HG02759 (cell line): ENCODE data around the gene NUDT2.
"Not testable (repeated sequence)": the region's sequence is repeated elsewhere in the genome, so short reads cannot be mapped to it uniquely, and the experiment has no call there.

Source experiments
- ATAC-seq: cut with Tn5 transposase; IDR thresholded peaks from one replicate; pipeline ENCODE4 v1.9.1; 2021; ENCODE audit warnings: mild to moderate bottlenecking, moderate library complexity; ENCODE audit not compliant: unreplicated experiment

The NUDT2 gene

GRCh38 chr9:34334916-34335315 is 5.5 kb downstream of the NUDT2 start:
- no peak for ATAC-seq

GRCh38 chr9:34335376-34335775 is 6.0 kb downstream of the NUDT2 start:
- no peak for ATAC-seq

- no peak for ATAC-seq
Measured at GRCh38 chr9:34337403-34337802, 8.0 kb downstream of the NUDT2 start.

- not testable (repeated sequence) for ATAC-seq
Measured at GRCh38 chr9:34338079-34338478, 8.7 kb downstream of the NUDT2 start.

- ATAC-seq: no peak
Measured at GRCh38 chr9:34338665-34339385, 9.5 kb downstream of the NUDT2 start.

- ATAC-seq: no peak
Measured at GRCh38 chr9:34341659-34342295, 12.4 kb downstream of the NUDT2 start.

GRCh38 chr9:34343090-34343489 is 13.7 kb downstream of the NUDT2 start:
- ATAC-seq: no peak

- no peak for ATAC-seq
Measured at GRCh38 chr9:34343605-34344004, 14.2 kb downstream of the NUDT2 start.

- ATAC-seq: no peak
Measured at GRCh38 chr9:34346873-34347799, 17.8 kb downstream of the NUDT2 start.

- ATAC-seq: no peak
Measured at GRCh38 chr9:34347800-34348158, 18.4 kb downstream of the NUDT2 start.

- ATAC-seq: no peak
Measured at GRCh38 chr9:34349324-34349723, 20.0 kb downstream of the NUDT2 start.

- not testable (repeated sequence) for ATAC-seq
Measured at GRCh38 chr9:34352122-34352652, 22.8 kb downstream of the NUDT2 start.

GRCh38 chr9:34352957-34353356 is 23.6 kb downstream of the NUDT2 start:
- not testable (repeated sequence) for ATAC-seq

GRCh38 chr9:34362614-34363214 is 33.3 kb downstream of the NUDT2 start:
- no peak for ATAC-seq

- ATAC-seq: no peak
Measured at GRCh38 chr9:34363619-34364351, 34.4 kb downstream of the NUDT2 start.

GRCh38 chr9:34365282-34365681 is 35.9 kb downstream of the NUDT2 start:
- no peak for ATAC-seq

GRCh38 chr9:34366365-34366764 is 37.0 kb downstream of the NUDT2 start:
- ATAC-seq: no peak

GRCh38 chr9:34367751-34368410 is 38.5 kb downstream of the NUDT2 start:
- not testable (repeated sequence) for ATAC-seq

- not testable (repeated sequence) for ATAC-seq
Measured at GRCh38 chr9:34368796-34369195, 39.4 kb downstream of the NUDT2 start.

GRCh38 chr9:34369636-34370035 is 40.3 kb downstream of the NUDT2 start:
- no peak for ATAC-seq
